GM19351 (cell line): ENCODE data around the gene C9orf40.

ENCODE experiments used
- ATAC-seq: cut with Tn5 transposase; IDR thresholded peaks from one replicate; pipeline ENCODE4 v1.9.1; 2021; ENCODE audit warnings: mild to moderate bottlenecking, moderate library complexity; ENCODE audit not compliant: unreplicated experiment

C9orf40 gene

DNA sequence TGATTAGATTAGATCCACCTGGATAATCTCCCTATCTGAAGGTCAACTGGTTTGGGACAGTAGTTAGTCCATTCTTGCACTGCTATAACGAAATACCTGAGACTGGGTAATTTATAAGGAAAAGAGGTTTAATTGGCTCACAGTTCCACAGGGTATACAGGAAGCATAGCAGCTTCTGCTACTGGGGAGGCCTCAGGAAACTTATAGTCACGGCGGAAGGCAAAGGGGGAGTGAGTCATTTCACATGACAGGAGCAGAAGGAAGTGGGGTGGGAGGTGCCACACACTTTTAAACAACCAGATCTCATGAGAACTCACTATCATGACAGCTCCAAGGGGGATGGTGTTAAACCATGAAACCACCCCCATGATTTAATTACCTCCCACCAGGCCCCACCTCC is 9.9 kb downstream of the C9orf40 start:
- no peak for ATAC-seq

DNA sequence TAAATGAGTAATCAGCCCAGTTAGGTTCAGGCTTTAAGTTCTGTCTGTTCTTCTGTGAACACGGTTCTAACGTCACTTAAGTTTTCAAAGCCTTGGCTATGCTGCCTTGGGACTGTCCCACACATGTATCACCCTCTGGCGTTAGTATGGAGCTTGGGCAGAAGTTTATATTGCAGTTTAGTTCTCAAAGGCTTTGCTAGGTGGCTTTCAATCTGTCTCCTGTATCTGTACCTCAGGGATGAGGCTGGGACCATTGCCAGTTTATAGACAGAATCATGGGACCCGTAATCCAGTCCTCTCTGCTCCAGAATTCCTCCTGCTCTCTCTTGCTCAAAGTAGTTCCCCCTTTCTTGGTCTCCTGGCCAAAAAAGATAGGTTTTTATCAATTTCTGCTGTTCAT is 12.1 kb downstream of the C9orf40 start:
- no peak for ATAC-seq

DNA sequence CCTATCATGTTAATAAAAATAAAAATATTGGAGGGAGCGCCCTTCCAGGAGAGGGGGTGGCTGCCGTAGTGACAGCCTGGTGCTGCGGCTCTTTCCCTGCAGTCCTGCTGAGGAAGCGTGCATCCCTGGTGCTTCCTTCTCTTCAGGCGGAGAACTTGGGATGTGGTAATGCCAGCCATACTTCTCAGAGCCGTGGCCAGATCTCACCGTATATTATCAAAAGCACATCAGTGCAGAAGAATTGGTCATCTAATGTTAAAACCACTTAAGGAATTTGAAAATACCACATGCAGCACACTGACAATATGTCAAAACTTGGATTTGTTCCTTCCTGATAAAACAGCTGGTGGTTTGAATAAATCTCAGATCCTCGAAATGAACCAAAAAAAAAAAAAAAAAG is 17.7 kb downstream of the C9orf40 start:
- ATAC-seq, result no peak

DNA sequence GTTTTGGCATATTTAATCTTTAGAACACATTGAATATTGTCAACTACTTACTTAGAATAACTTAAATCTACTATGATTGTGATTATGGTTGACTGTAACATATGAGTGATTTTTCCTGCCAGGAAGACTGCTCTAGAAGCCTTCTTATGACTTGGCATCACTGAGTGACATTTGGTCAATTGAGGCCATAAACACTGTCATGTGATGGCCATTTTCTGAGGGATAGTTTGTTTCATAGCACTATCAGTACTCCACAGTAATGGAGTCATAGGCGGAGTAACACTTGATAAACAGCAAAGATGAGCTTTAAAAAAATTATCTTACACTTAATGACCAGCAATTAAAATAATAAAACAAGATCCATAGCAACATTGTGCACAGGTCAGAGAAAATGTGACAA is 31.0 kb downstream of the C9orf40 start:
- ATAC-seq, result no peak

DNA sequence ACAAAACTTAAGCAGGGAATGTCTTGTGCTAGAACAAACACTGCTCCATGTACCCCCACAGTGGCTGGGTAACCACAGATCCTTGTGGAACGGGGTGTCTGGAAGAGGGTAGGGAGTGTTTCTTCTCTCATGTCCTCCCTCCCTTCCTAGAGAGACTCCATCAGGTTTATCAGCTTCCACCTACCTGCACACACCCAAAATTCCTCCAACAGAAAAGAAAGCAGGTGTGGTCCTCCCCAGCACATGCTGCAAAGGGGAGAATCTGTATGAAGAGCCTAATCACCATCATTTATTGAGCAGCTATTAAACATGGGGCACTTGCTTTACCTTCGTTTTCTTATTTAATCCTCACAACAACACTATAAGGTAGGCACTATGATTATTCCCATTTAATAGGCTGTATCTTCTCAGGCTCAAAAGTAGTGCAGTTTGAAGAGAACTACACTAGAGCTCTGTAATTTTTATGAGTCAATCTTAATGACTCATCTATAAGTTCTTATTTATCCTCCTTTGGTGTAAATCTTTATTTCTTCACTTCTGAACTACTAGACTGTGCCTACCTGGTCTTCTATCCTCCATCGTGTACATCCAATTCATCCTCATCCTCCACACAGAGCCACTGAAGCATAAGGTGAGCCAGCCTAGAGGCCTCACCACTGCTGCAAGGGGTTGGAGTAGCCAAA is 31.6 kb downstream of the C9orf40 start:
- ATAC-seq, result no peak

DNA sequence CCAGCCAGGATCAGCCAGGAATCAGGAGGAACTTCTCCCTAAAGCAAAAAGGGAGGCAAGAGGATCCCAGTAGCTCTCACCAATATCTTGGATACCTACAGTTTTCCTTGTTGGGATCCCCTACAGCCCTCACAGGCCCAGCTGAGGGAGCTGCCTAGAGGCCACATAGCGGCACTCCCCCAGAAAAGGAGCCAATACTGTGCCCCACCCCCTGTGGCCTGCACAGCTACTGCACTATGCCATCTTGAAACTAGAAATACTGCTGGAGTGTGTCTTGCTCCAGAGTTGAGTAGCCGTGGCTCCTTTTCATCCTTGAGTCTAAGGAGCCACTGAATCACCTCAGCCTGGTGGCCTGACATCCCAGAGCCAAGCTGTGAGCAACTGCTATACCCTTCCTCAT is 42.7 kb downstream of the C9orf40 start:
- no peak for ATAC-seq

DNA sequence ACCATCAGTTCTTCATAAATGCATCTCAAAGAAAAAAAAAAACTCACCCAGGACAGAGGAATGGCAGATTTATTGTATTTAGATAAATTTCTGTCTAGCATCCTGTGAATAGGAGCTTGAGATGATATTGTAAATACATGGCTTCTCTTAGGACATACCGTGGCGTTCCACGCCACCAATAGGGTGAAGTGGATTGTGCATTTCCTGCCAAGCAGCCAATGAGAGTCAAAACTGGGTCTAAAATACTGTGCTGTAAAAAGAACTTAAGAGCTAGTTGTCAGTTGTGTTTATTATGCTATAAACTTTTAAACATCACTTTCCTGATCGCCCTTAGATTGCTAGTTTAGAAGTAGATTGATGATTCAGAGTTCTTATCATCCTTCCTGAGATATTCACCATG is 44.0 kb downstream of the C9orf40 start:
- ATAC-seq, result no peak

DNA sequence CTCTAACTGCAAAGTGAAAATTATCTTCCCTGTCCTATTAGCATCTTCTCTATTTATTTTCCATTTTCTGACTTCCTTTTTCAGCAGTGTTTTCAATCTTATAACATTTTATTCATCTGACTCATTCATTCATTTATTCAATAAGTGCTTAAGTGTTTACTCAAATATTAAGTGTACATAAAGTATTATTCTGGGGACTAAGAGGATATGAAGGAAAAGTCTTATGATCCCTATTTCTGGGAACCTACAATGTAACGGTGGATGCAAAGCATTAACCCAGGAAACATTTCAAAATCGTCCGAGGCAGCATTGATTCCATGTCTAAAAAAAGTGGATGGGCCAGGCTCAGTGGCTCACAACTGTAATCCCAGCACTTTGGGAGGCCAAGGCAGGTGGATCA is 45.6 kb downstream of the C9orf40 start:
- ATAC-seq, result no peak

DNA sequence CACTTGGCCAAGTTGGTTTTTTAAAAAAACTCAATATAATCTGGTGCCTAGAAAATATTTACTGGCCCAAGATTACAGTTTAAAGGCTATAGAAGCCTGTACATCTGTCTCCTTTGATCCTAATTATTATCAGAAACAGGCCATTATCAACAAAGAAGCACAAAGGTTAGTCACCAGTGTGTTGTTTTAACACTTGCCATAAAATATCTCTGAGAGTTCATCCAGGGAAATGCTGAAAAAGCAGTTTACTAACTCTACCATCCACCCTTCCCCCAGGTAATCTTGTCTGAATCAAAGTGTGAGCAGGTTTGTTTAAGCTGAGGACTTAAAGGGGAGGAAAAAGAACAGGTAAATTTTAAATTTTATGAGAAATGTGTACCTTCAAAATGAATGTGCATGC is 51.7 kb downstream of the C9orf40 start:
- no peak for ATAC-seq
